ENCODE data around the gene RAB40AL. TPM values are rescaled to one million over a fixed set of nuclear protein-coding genes. Genes with fewer than 3 reads are reported as not detected.

RAB40AL gene
- total RNA-seq, 2 experiments from 2014 or later: not detected

DNA sequence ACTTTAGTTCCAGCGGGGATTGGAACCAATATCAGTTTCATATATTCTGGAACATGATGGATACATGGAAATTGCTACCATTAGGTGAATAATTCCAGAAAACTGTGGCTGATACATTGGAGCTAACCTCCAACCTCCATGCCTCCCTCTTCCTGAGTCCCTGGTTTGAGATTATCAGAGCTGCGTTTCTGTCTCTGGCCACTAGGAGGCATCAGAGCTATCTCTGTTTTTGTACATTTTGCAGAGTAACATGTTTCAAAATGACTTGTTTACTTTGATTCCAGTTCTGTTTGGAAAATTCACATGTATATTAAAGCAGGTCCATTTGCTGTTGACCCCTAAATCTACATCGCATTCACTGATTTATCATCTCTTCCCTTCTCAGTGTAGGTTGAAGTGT lies 2.4 kb upstream of the RAB40AL start:
- Histone ChIP-seq H3K4me1 (ENCODE audit: insufficient read depth, low read length) (no peaks in the 10 kb centered on the region), H3K27me3 (ENCODE audit: control insufficient read depth in 1 of 2, insufficient read depth in 2 of 2, low read length in 2 of 2) (no peaks in the 10 kb centered on the region), H3K27ac (ENCODE audit: low read depth in 1 of 2, low read length in 2 of 2) (no peak overlapping the region), H3K36me3 (ENCODE audit: insufficient read depth, low read length) (no peaks in the 10 kb centered on the region), H3K4me3 (ENCODE audit: low read length) (no peak overlapping the region), H3K9me3 (ENCODE audit: control insufficient read depth in 1 of 2, insufficient read depth in 1 of 2, low read length in 2 of 2) (no peaks in the 10 kb centered on the region)
- Mint-ChIP-seq H3K27me3 (no peaks in the 10 kb centered on the region), H3K27ac (no peak overlapping the region), H3K36me3 (ENCODE audit: low read depth) (no peaks in the 10 kb centered on the region), H3K9me3 (no peaks in the 10 kb centered on the region), H3K4me1 (ENCODE audit: low read depth) (no peaks in the 10 kb centered on the region), H3K4me3 (no peak overlapping the region)
- no peak for ATAC-seq (ENCODE audit: poor library complexity)
- DNase-seq: peak in 10 of 14 experiments; percentile 1 to 50 (median 12)
- POLR2A ChIA-PET: no interaction called here
- CTCF ChIA-PET: interaction anchor here (1.0 to 1.7 kb wide), 4 partner anchors 13 to 35 kb away, joined by 3 to 12 read pairs (median 4); no protein-coding TSS in a partner anchor
- intact Hi-C loops (cut with DNase I, micrococcal nuclease): no loop called here
- peak; percentile 58 for TF ChIP-seq CTCF (IDR thresholded peaks at IDR 0.05)

GRCh38 chrX:102950908-102951866 lies 14.1 kb downstream of the RAB40AL start:
- ATAC-seq (ENCODE audit: poor library complexity): peak; percentile 68
- Histone ChIP-seq H3K27ac (ENCODE audit: low read depth in 1 of 2, low read length in 2 of 2) (no peak overlapping the region), H3K9me3 (ENCODE audit: control insufficient read depth in 1 of 2, insufficient read depth in 1 of 2, low read length in 2 of 2) (no peaks in the 10 kb centered on the region), H3K4me1 (ENCODE audit: insufficient read depth, low read length) (peaks cover 4% of the 10 kb centered on the region), H3K36me3 (ENCODE audit: insufficient read depth, low read length) (no peaks in the 10 kb centered on the region), H3K27me3 (ENCODE audit: control insufficient read depth in 1 of 2, insufficient read depth in 2 of 2, low read length in 2 of 2) (no peaks in the 10 kb centered on the region), H3K4me3 (ENCODE audit: low read length) (peak overlapping the region; percentile 45)
- no peak overlapping the region for H3K27ac Mint-ChIP-seq
- H3K4me3 Mint-ChIP-seq: peak overlapping the region; percentile 85
- no peaks in the 10 kb centered on the region for H3K9me3 Mint-ChIP-seq
- peak; percentile 18 to 68 (median 42) for DNase-seq
- POLR2A ChIA-PET: no interaction called here
- no peaks in the 10 kb centered on the region for H3K27me3 Mint-ChIP-seq
- intact Hi-C loops (cut with DNase I, micrococcal nuclease): loop anchor here in 1 of 2 experiments (1.0 to 5.0 kb wide), 2 partner anchors 225 to 296 kb away; no protein-coding TSS in a partner anchor
- H3K4me1 Mint-ChIP-seq (ENCODE audit: low read depth): peaks cover 6% of the 10 kb centered on the region
- H3K36me3 Mint-ChIP-seq (ENCODE audit: low read depth): no peaks in the 10 kb centered on the region
- CTCF ChIA-PET: interaction anchor here (0.7 to 2.2 kb wide), 12 partner anchors 8 to 883 kb away, joined by 3 to 12 read pairs (median 5); no protein-coding TSS in a partner anchor
- peak; percentile 59 for TF ChIP-seq CTCF (IDR thresholded peaks at IDR 0.05)

DNA sequence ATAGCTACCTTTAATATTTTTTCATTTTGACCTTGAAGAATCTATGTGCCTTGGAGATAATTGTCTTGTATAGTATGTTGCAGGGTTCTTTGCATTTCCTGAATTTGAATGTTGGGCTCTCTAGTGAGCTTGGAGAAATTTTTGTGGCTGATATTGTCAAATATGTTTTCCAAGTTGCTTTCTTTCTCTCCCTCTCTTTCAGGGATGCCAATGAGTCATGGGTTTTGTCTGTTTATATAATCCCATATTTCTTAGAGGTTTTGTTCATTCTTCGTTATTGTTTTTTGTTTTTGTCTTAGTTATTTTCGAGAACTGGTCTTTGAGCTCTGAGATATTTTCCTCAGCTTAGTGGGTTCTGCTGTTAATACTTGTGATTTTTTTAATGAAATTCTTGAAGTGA lies 20.7 kb downstream of the RAB40AL start:
- Mint-ChIP-seq H3K4me1 (ENCODE audit: low read depth) (no peaks in the 10 kb centered on the region), H3K27ac (no peak overlapping the region), H3K36me3 (ENCODE audit: low read depth) (no peaks in the 10 kb centered on the region), H3K9me3 (no peaks in the 10 kb centered on the region), H3K4me3 (no peak overlapping the region), H3K27me3 (no peaks in the 10 kb centered on the region)
- ChIA-PET POLR2A (no interaction called here), CTCF (no interaction called here)
- Histone ChIP-seq H3K9me3 (ENCODE audit: control insufficient read depth in 1 of 2, insufficient read depth in 1 of 2, low read length in 2 of 2) (no peaks in the 10 kb centered on the region), H3K27me3 (ENCODE audit: control insufficient read depth in 1 of 2, insufficient read depth in 2 of 2, low read length in 2 of 2) (no peaks in the 10 kb centered on the region), H3K4me1 (ENCODE audit: insufficient read depth, low read length) (no peaks in the 10 kb centered on the region), H3K27ac (ENCODE audit: low read depth in 1 of 2, low read length in 2 of 2) (no peak overlapping the region), H3K36me3 (ENCODE audit: insufficient read depth, low read length) (no peaks in the 10 kb centered on the region), H3K4me3 (ENCODE audit: low read length) (no peak overlapping the region)
- no peak for TF ChIP-seq CTCF (IDR thresholded peaks at IDR 0.05)
- no peak for ATAC-seq (ENCODE audit: poor library complexity)
- DNase-seq: no peak
- intact Hi-C loops (cut with DNase I, micrococcal nuclease): no loop called here

Data from CD4-positive, alpha-beta T cell (primary cell).